Measurements from ENCODE around the gene AMDHD2. TPM values are rescaled to one million over a fixed set of nuclear protein-coding genes. Genes with fewer than 3 reads are reported as not detected.

Gene AMDHD2, protein sequence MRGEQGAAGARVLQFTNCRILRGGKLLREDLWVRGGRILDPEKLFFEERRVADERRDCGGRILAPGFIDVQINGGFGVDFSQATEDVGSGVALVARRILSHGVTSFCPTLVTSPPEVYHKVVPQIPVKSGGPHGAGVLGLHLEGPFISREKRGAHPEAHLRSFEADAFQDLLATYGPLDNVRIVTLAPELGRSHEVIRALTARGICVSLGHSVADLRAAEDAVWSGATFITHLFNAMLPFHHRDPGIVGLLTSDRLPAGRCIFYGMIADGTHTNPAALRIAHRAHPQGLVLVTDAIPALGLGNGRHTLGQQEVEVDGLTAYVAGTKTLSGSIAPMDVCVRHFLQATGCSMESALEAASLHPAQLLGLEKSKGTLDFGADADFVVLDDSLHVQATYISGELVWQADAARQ
- 100 to 1,000 TPM in 1 of 4 donors, 10 to 100 TPM in 3; 26.7 to 120 (median 36.0) TPM for polyA plus RNA-seq
- long read RNA-seq, donor 1, result 0 reads
- long read RNA-seq, donor 2, partial matches to known transcripts, result 0 of 8 reads
- long read RNA-seq, donor 2, other reads (novel, unspliced or antisense), result 0 of 8 reads
- long read RNA-seq, donor 3, transcript AMDHD2-205 (2 exons, 859 nt), result major isoform, 7 of 14 reads
- long read RNA-seq, donor 3, partial matches to known transcripts, result 0 of 14 reads
- long read RNA-seq, donor 3, other reads (novel, unspliced or antisense), result 0 of 14 reads
- long read RNA-seq, donor 4, partial matches to known transcripts, result 0 of 1 reads
- long read RNA-seq, donor 4, other reads (novel, unspliced or antisense), result 0 of 1 reads
- long read RNA-seq, donor 5, partial matches to known transcripts, result 0 of 7 reads
- long read RNA-seq, donor 5, other reads (novel, unspliced or antisense), result 0 of 7 reads
- long read RNA-seq, donor 6, transcript AMDHD2-205 (2 exons, 859 nt), result major isoform, 7 of 12 reads
- long read RNA-seq, donor 6, partial matches to known transcripts, result 0 of 12 reads
- long read RNA-seq, donor 6, other reads (novel, unspliced or antisense), result 0 of 12 reads
- long read RNA-seq, donor 7, partial matches to known transcripts, result 0 of 4 reads
- long read RNA-seq, donor 7, other reads (novel, unspliced or antisense), result 0 of 4 reads
- long read RNA-seq, donor 8, result 0 reads
- long read RNA-seq, donor 9, partial matches to known transcripts, result 0 of 6 reads
- long read RNA-seq, donor 9, other reads (novel, unspliced or antisense), result 0 of 6 reads
- long read RNA-seq, donor 10, partial matches to known transcripts, result 13 of 20 reads
- long read RNA-seq, donor 10, other reads (novel, unspliced or antisense), result 0 of 20 reads

DNA sequence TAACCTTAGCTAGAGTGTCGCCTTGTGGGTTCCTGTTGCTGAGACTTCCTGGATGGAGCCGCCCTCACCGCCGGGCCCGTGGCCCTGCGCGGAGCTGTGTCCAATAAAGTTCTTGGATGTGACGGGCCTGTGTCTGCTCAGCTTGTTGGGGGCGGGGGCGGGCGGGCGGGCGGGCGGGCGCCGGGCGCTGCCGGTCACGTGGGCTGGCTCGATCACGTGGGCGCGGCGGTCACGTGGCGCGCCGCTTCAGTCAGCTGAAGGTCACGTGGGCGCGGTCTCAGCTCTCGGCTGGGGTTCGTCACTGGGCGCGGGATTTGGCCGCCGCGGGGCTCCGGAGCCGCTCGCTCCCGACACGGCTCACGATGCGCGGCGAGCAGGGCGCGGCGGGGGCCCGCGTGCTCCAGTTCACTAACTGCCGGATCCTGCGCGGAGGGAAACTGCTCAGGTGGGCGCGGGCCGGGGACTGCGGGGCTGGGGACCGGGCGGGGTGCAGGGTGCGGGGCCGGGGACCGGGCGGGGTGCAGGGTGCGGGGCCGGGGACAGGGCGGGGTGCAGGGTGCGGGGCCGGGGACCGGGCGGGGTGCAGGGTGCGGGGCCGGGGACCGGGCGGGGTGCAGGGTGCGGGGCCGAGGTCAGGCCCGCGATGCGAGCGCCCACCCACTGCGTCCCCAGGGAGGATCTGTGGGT lies at the start of gene AMDHD2:
TSS of gene AMDHD2 (plus strand) at position 275 of the 687 bp plus-strand sequence. CDS start at position 363, 88 bp downstream.
- WGBS, 3 donors, result 0 to 1% (median 1%) methylated on average over 71 to 83 of the region's 83 CpGs
- Histone ChIP-seq H3K9me3 (ENCODE audit: control insufficient read depth in 2 of 2, insufficient read depth in 1 of 2, low read depth in 1 of 2, low read length in 1 of 2) (no peaks in the 10 kb centered on the region), H3K27me3 (ENCODE audit: control insufficient read depth in 3 of 3, insufficient read depth in 3 of 3, low read length in 3 of 3) (no peaks in the 10 kb centered on the region), H3K36me3 (ENCODE audit: control insufficient read depth in 3 of 3, insufficient read depth in 2 of 3, low read depth in 1 of 3, low read length in 3 of 3) (peaks cover 0 to 82% (median 0%) of the 10 kb centered on the region in 3 donors), H3K4me3 (ENCODE audit: low read depth in 1 of 3, low read length in 3 of 3) (peak within 1 kb of the TSS; percentile 59 to 78 (median 66)), H3K27ac (ENCODE audit: low read depth in 1 of 3, low read length in 2 of 3) (peak within 1 kb of the TSS; percentile 35 to 89 (median 85)), H3K4me1 (ENCODE audit: control insufficient read depth in 3 of 3, insufficient read depth in 2 of 3, low read depth in 1 of 3, low read length in 2 of 3) (peaks cover 3 to 78% (median 15%) of the 10 kb centered on the region in 3 donors)
- DNase-seq (peak; percentile 82 to 96), FAIRE-seq (no peak)

DNA sequence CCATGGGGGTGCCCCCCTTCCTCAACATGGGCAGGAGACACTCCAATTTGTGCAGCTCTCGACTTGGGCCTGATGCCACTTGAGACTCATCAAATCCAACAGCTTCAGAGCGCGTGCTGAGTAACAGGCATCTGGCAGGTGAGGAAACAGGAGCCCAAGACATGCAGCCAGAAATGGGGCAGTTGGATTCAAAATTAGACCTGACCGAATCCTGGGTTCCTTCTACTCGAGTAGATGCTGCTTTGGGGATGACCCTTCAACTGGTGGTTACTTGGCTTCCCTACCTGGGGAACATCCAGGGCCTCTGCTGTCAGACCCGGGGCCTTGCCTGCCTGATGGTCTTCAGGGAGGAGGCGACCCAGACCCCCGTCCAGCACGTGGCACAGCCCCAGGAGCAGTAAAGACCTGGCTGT lies 49.6 kb upstream of the AMDHD2 start:
- peak overlapping the region in 1 of 3 donors; percentile 60 for H3K27ac ChIP-seq (ENCODE audit: low read depth in 1 of 3, low read length in 2 of 3)
- 25 to 34% (median 27%) methylated on average over 8 to 9 of the region's 9 CpGs for WGBS, 3 donors

DNA sequence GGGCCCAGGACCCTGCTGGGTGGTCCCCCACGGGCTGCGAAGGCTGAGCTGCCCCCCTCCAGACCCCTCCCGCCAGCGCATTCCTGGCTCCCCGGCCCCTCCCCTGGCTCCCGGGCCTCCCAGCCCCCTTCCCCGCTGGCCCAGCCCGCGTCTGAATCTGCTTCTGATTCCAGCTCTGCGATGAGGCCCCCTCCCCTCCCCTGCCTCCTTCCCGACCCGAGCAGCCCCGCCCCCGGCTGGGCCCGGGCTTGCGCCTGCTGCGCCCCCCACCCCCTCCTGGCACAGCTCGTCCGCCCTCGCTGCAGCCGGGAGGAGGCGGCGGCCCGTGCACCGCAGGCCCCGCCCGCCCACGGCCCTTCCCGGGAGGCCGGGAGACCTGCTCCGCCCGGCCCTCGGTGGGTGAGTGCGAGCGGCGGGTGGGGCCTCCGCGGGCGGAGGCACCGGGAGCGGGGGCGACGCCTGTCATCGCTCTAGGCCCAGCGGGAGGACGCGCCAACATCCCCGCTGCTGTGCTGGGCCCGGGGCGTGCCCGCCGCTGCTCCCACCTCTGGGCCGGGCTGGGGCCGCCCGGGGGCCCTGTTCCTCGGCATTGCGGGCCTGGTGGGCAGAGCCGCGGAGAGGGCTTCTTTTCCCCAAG lies 49.0 kb upstream of the AMDHD2 start, which contains the start of gene NTN3:
TSS of gene NTN3 (plus strand) at position 282 of the 637 bp plus-strand sequence. CDS start 405 bp downstream, outside the sequence.
- H3K36me3 ChIP-seq (ENCODE audit: control insufficient read depth in 3 of 3, insufficient read depth in 2 of 3, low read depth in 1 of 3, low read length in 3 of 3), result no peaks in the 10 kb centered on the region
- H3K4me3 ChIP-seq (ENCODE audit: low read depth in 1 of 3, low read length in 3 of 3), result peak within 1 kb of the TSS in 1 of 3 donors; percentile 18
- H3K4me1 ChIP-seq (ENCODE audit: control insufficient read depth in 3 of 3, insufficient read depth in 2 of 3, low read depth in 1 of 3, low read length in 2 of 3), result peaks cover 0 to 36% (median 2%) of the 10 kb centered on the region in 3 donors
- peak in 1 of 2 donors; percentile 51 for DNase-seq
- peaks cover 16 to 52% (median 20%) of the 10 kb centered on the region in 3 donors for H3K27me3 ChIP-seq (ENCODE audit: control insufficient read depth in 3 of 3, insufficient read depth in 3 of 3, low read length in 3 of 3)
- FAIRE-seq, result no peak
- H3K27ac ChIP-seq (ENCODE audit: low read depth in 1 of 3, low read length in 2 of 3), result peak within 1 kb of the TSS in 1 of 3 donors; percentile 60
- WGBS, 3 donors, result 1 to 2% (median 1%) methylated on average over 13 to 59 of the region's 59 CpGs
- no peaks in the 10 kb centered on the region for H3K9me3 ChIP-seq (ENCODE audit: control insufficient read depth in 2 of 2, insufficient read depth in 1 of 2, low read depth in 1 of 2, low read length in 1 of 2)

More for the DNA sequence above, 49.6 kb upstream of the AMDHD2 start:
- DNase-seq (no peak), FAIRE-seq (no peak)
- no peaks in the 10 kb centered on the region for H3K9me3 ChIP-seq (ENCODE audit: control insufficient read depth in 2 of 2, insufficient read depth in 1 of 2, low read depth in 1 of 2, low read length in 1 of 2)
- H3K4me3 ChIP-seq (ENCODE audit: low read depth in 1 of 3, low read length in 3 of 3), result no peak overlapping the region
- peaks cover 0 to 30% (median 2%) of the 10 kb centered on the region in 3 donors for H3K4me1 ChIP-seq (ENCODE audit: control insufficient read depth in 3 of 3, insufficient read depth in 2 of 3, low read depth in 1 of 3, low read length in 2 of 3)
- peaks cover 16 to 52% (median 20%) of the 10 kb centered on the region in 3 donors for H3K27me3 ChIP-seq (ENCODE audit: control insufficient read depth in 3 of 3, insufficient read depth in 3 of 3, low read length in 3 of 3)
- H3K36me3 ChIP-seq (ENCODE audit: control insufficient read depth in 3 of 3, insufficient read depth in 2 of 3, low read depth in 1 of 3, low read length in 3 of 3), result peaks cover 0 to 3% (median 0%) of the 10 kb centered on the region in 3 donors

DNA sequence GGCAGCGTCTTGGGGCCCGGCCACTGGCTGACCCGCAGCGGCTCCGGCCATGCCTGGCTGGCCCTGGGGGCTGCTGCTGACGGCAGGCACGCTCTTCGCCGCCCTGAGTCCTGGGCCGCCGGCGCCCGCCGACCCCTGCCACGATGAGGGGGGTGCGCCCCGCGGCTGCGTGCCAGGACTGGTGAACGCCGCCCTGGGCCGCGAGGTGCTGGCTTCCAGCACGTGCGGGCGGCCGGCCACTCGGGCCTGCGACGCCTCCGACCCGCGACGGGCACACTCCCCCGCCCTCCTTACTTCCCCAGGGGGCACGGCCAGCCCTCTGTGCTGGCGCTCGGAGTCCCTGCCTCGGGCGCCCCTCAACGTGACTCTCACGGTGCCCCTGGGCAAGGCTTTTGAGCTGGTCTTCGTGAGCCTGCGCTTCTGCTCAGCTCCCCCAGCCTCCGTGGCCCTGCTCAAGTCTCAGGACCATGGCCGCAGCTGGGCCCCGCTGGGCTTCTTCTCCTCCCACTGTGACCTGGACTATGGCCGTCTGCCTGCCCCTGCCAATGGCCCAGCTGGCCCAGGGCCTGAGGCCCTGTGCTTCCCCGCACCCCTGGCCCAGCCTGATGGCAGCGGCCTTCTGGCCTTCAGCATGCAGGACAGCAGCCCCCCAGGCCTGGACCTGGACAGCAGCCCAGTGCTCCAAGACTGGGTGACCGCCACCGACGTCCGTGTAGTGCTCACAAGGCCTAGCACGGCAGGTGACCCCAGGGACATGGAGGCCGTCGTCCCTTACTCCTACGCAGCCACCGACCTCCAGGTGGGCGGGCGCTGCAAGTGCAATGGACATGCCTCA lies 48.3 kb upstream of the AMDHD2 start:
- Histone ChIP-seq H3K27ac (ENCODE audit: low read depth in 1 of 3, low read length in 2 of 3) (no peak overlapping the region), H3K36me3 (ENCODE audit: control insufficient read depth in 3 of 3, insufficient read depth in 2 of 3, low read depth in 1 of 3, low read length in 3 of 3) (no peaks in the 10 kb centered on the region), H3K9me3 (ENCODE audit: control insufficient read depth in 2 of 2, insufficient read depth in 1 of 2, low read depth in 1 of 2, low read length in 1 of 2) (no peaks in the 10 kb centered on the region), H3K4me1 (ENCODE audit: control insufficient read depth in 3 of 3, insufficient read depth in 2 of 3, low read depth in 1 of 3, low read length in 2 of 3) (peaks cover 0 to 36% (median 2%) of the 10 kb centered on the region in 3 donors), H3K27me3 (ENCODE audit: control insufficient read depth in 3 of 3, insufficient read depth in 3 of 3, low read length in 3 of 3) (peaks cover 16 to 52% (median 20%) of the 10 kb centered on the region in 3 donors), H3K4me3 (ENCODE audit: low read depth in 1 of 3, low read length in 3 of 3) (peak overlapping the region in 1 of 3 donors; percentile 18)
- DNase-seq (no peak), FAIRE-seq (no peak)
- WGBS, 3 donors, result 34 to 44% (median 36%) methylated on average over 45 to 61 of the region's 61 CpGs

DNA sequence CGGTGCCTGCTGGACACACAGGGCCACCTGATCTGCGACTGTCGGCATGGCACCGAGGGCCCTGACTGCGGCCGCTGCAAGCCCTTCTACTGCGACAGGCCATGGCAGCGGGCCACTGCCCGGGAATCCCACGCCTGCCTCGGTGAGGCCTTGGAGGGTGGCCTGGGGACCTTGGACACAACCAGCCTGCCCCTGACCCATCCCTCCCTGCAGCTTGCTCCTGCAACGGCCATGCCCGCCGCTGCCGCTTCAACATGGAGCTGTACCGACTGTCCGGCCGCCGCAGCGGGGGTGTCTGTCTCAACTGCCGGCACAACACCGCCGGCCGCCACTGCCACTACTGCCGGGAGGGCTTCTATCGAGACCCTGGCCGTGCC lies 47.7 kb upstream of the AMDHD2 start:
- Histone ChIP-seq H3K27me3 (ENCODE audit: control insufficient read depth in 3 of 3, insufficient read depth in 3 of 3, low read length in 3 of 3) (peaks cover 16 to 47% (median 20%) of the 10 kb centered on the region in 3 donors), H3K4me3 (ENCODE audit: low read depth in 1 of 3, low read length in 3 of 3) (no peak overlapping the region), H3K27ac (ENCODE audit: low read depth in 1 of 3, low read length in 2 of 3) (no peak overlapping the region), H3K4me1 (ENCODE audit: control insufficient read depth in 3 of 3, insufficient read depth in 2 of 3, low read depth in 1 of 3, low read length in 2 of 3) (peaks cover 0 to 33% (median 2%) of the 10 kb centered on the region in 3 donors), H3K36me3 (ENCODE audit: control insufficient read depth in 3 of 3, insufficient read depth in 2 of 3, low read depth in 1 of 3, low read length in 3 of 3) (no peaks in the 10 kb centered on the region), H3K9me3 (ENCODE audit: control insufficient read depth in 2 of 2, insufficient read depth in 1 of 2, low read depth in 1 of 2, low read length in 1 of 2) (no peaks in the 10 kb centered on the region)
- FAIRE-seq (no peak), DNase-seq (no peak)
- WGBS, 3 donors, result 93 to 94% (median 93%) methylated on average over 20 to 27 of the region's 27 CpGs

DNA sequence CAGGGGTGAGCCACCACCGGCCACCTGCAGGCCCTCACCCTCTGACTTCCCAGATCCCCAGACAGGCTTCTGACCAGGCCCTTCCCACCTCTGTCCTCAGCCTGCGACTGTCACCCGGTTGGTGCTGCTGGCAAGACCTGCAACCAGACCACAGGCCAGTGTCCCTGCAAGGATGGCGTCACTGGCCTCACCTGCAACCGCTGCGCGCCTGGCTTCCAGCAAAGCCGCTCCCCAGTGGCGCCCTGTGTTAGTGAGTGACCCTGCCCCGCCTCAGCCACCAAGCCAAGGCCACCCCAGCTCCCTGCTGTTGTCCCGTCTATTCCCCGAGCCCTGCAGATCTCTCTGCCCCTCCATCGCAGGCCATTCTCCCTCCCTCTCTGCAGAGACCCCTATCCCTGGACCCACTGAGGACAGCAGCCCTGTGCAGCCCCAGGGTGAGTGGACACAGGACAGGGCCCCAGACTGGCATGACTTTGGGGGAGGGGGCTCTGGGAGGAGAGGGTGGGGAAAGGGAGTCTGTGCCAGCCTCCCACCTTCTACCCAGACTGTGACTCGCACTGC lies 47.2 kb upstream of the AMDHD2 start:
- peaks cover 14 to 47% (median 20%) of the 10 kb centered on the region in 3 donors for H3K27me3 ChIP-seq (ENCODE audit: control insufficient read depth in 3 of 3, insufficient read depth in 3 of 3, low read length in 3 of 3)
- FAIRE-seq (no peak), DNase-seq (no peak)
- no peaks in the 10 kb centered on the region for H3K9me3 ChIP-seq (ENCODE audit: control insufficient read depth in 2 of 2, insufficient read depth in 1 of 2, low read depth in 1 of 2, low read length in 1 of 2)
- no peak overlapping the region for H3K4me3 ChIP-seq (ENCODE audit: low read depth in 1 of 3, low read length in 3 of 3)
- peaks cover 0 to 3% (median 0%) of the 10 kb centered on the region in 3 donors for H3K36me3 ChIP-seq (ENCODE audit: control insufficient read depth in 3 of 3, insufficient read depth in 2 of 3, low read depth in 1 of 3, low read length in 3 of 3)
- peaks cover 0 to 33% (median 2%) of the 10 kb centered on the region in 3 donors for H3K4me1 ChIP-seq (ENCODE audit: control insufficient read depth in 3 of 3, insufficient read depth in 2 of 3, low read depth in 1 of 3, low read length in 2 of 3)
- H3K27ac ChIP-seq (ENCODE audit: low read depth in 1 of 3, low read length in 2 of 3), result no peak overlapping the region
- WGBS, 3 donors, result 44 to 82% (median 67%) methylated on average over 13 to 14 of the region's 14 CpGs
